ENCODE data around the gene SLC2A9.

DNA sequence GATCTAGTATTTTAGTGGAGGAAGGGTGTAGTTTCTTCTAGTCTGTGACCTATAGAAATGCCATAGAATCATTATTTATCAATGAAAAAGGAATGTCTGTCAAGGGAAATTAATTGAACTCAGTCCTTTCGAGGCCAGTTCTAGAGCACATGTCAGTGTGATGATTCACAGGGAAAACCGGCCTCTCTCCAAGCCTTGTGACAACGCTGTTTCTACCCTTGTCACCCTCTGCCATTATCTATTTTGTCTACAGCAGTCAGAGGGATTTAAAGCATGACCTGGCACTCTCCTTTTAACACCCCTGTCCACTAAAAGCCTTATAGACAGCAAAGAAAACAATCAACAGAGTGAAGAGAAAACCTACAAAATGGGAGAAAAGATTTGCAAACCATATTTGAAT, 120.0 kb downstream of the SLC2A9 start:
- TF ChIP-seq NFIC (IDR thresholded peaks at IDR 0.05) (no peak), TAF1 (IDR thresholded peaks at IDR 0.05; ENCODE audit: low read depth) (no peak), RAD21 (IDR thresholded peaks at IDR 0.05; ENCODE audit: low read depth) (no peak), ZBTB7A (IDR thresholded peaks at IDR 0.05; ENCODE audit: low read depth) (no peak), EP300 (IDR thresholded peaks at IDR 0.05; ENCODE audit: borderline replicate concordance) (no peak), EGR1 (IDR thresholded peaks at IDR 0.05) (no peak)
- TF ChIP-seq, protein P1, sequence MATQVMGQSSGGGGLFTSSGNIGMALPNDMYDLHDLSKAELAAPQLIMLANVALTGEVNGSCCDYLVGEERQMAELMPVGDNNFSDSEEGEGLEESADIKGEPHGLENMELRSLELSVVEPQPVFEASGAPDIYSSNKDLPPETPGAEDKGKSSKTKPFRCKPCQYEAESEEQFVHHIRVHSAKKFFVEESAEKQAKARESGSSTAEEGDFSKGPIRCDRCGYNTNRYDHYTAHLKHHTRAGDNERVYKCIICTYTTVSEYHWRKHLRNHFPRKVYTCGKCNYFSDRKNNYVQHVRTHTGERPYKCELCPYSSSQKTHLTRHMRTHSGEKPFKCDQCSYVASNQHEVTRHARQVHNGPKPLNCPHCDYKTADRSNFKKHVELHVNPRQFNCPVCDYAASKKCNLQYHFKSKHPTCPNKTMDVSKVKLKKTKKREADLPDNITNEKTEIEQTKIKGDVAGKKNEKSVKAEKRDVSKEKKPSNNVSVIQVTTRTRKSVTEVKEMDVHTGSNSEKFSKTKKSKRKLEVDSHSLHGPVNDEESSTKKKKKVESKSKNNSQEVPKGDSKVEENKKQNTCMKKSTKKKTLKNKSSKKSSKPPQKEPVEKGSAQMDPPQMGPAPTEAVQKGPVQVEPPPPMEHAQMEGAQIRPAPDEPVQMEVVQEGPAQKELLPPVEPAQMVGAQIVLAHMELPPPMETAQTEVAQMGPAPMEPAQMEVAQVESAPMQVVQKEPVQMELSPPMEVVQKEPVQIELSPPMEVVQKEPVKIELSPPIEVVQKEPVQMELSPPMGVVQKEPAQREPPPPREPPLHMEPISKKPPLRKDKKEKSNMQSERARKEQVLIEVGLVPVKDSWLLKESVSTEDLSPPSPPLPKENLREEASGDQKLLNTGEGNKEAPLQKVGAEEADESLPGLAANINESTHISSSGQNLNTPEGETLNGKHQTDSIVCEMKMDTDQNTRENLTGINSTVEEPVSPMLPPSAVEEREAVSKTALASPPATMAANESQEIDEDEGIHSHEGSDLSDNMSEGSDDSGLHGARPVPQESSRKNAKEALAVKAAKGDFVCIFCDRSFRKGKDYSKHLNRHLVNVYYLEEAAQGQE (IDR thresholded peaks at IDR 0.05; ENCODE audit: low read depth), result no peak
- TF ChIP-seq, protein P2, sequence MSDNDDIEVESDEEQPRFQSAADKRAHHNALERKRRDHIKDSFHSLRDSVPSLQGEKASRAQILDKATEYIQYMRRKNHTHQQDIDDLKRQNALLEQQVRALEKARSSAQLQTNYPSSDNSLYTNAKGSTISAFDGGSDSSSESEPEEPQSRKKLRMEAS (IDR thresholded peaks at IDR 0.05), result no peak
